ENCODE measurements around the gene USP27X.

Gene USP27X

DNA sequence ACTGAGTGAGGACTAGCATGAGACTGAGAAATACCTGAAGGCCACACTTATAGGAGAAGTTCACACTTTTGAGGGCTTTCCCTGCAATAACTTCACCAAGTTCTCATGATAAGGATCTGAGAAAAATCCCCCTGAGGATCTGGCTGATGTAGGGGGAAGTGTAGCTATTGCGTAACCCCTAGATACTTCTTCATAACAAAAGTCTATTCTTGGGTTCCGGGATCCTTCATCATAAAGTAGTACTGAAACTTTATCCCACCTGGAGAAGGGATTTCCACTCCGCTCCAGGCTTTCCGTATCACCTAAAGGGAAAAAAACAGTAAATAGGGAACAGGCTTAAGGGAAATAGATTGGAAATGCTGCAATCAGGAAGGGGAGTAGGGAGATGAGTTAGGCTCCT is 13.3 kb downstream of the USP27X start:
- DNase-seq: no peak

DNA sequence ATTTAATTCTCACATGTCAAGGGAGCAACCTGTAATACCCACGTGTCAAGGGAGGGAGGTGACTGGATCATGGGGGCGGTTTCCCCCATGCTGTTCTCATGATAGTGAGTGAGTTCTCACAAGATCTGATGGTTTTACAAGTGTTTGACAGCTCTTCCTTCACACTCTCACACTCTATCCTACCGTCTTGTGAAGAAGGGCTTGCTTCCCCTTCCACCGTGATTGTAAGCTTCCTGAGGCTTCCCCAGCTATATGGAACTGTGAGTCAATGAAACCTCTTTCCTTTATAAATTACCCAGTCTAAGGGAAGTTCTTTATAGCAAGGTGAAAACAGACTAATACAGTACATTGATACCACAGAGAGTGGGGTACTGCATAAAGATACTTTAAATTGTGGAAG is 17.7 kb downstream of the USP27X start:
- DNase-seq: no peak

DNA sequence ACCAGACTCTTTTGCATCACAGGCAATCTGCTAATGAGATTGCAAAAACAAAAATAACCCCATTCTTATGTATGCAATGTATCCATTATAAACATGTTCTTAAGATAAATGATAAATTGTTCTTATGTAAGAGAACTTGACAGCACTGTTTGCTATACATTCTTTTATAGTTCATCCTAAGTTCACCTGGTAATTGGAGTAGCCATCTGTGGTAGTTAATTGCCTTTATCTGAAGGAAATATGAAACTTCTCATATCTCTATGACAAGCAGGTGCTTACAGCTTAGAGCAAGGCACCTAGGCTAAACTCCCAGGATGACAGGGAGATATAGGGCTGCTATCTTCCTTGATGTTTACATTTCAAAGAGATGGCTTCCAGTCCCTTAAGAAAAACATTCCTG is 21.8 kb downstream of the USP27X start:
- no peak for DNase-seq

DNA sequence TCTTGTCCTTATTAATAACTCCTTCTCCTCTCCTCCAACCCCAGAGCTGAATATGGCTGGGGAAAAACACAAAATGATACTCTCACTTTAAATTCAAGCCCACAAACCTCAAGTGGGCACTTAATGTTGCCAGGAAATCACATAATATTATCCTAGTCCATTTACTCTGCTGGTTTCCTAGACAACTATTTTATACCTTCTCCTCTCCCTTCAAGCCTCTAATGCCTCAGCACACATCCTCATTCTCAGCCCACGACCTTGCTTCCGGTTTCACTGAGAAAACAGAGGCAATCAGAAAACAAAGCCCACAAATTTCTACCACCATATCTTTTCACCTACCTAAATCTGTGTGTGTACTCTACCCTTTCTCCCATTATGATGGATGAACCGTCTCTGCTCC is 31.1 kb downstream of the USP27X start:
- no peak for DNase-seq

DNA sequence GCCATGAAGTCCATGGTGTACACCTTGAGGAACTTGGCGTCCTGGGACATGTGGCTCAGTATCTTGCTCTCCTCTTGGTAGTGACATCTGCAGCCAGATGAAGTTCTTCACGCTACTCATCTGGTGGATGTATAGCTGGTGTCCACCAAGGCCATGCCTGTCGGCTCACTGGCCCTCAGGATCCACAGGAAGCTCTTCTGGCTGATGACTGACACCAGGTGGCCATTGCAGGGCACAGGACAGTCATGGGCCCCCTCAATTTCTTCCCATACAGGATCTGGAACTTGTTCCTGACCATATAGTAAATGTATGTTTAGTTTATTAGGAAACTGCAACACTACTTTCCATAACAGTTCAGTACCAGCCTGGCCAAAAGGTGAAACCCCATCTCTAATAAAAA is 32.8 kb downstream of the USP27X start:
- no peak for DNase-seq

DNA sequence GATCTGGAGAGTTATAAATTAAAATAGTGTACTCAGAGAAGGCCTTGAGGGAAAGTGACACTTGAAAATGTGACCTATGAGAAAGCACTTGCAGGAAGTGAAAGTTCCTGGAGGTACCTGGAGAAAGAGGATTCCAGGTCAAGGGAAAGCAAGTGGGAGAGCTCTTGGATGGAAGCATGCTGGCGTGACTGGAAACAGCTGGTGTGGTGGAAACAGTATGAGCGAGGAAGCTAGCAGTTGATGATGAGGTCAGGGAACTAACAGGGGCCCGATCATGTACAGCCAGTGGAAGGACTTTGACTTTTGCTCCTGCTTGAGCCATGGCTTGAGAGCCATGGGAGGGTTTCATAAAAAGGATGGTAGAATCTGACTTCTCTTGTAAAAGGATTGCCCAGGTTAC is 33.6 kb downstream of the USP27X start:
- no peak for DNase-seq

DNA sequence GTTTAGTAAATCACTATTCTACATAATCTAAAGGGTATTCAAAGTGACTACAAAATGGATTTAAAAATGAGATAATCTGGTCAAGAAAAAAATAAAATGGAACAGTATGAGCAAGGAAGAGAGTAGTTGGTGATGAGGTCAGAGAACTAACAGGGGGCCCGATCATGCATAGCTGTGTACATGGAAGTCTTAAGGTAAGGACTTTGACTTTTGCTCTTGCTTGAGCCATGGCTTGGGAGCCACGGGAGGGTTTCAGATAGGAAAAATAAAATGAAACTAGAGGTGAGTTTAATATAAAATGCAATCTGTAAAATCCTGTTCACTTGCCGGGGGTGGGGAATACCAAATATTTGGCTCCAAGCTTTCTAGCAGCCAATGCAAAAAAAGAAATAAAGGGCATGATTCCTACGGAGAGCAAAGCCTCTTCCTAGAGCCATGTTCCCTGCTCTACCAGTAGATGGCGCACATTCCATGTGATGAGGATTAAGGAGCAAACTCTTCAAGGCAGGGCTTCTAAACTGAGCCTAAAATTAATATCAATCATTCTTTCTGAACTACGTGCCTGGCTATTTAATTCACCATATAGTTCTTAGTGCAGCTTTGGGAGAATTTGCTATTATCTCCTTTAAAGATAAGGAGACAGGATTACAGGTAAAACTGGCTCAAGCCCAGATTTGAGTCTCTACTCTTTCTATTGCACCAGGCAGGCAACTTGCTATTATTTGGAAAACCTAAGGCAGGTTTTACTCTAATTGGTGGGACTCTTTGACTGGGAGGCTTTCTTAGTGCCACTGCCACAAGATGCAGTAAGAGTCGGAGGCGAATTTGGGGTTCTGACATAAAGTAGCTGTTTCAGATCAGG is 36.3 kb downstream of the USP27X start:
- peak; percentile 65 for DNase-seq

DNA sequence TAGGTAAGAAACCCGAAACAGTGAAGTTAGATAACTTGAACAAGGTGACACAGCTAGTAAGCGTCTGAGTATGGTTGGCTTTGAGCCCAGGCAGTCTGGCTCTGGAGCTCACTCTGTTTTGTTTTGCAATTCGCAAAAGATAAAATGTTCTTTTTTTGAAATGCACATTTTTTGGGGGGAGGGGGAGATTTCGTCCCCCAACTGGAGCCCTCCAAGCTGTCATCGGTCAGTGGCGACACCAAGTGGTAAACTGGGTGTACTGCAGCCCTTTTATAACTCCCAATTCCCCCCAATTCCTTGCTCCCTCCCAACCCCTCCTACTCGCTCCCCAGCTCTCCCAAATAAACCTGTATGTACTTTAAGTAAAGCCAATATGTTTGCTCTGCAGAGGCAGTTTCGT is 40.3 kb downstream of the USP27X start:
- peak; percentile 28 for DNase-seq

DNA sequence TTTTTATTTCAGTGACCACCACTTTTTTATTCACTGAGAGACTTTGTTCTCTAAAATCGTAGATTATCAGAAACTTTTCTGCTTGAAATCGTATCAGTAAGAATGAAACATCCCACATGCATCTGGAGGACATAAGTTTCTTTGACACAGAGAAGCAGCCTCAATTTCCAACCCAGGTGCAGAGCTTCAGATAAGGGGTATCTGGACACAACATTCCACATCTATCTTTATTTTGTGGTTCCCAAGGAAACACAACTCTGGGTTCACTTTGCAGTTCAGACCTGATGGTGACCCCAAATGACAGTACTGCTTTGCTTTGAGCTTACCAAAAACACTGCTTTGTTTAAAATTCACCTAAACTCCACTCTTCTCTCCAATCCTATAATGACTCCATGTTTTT is 41.8 kb downstream of the USP27X start:
- no peak for DNase-seq

DNA sequence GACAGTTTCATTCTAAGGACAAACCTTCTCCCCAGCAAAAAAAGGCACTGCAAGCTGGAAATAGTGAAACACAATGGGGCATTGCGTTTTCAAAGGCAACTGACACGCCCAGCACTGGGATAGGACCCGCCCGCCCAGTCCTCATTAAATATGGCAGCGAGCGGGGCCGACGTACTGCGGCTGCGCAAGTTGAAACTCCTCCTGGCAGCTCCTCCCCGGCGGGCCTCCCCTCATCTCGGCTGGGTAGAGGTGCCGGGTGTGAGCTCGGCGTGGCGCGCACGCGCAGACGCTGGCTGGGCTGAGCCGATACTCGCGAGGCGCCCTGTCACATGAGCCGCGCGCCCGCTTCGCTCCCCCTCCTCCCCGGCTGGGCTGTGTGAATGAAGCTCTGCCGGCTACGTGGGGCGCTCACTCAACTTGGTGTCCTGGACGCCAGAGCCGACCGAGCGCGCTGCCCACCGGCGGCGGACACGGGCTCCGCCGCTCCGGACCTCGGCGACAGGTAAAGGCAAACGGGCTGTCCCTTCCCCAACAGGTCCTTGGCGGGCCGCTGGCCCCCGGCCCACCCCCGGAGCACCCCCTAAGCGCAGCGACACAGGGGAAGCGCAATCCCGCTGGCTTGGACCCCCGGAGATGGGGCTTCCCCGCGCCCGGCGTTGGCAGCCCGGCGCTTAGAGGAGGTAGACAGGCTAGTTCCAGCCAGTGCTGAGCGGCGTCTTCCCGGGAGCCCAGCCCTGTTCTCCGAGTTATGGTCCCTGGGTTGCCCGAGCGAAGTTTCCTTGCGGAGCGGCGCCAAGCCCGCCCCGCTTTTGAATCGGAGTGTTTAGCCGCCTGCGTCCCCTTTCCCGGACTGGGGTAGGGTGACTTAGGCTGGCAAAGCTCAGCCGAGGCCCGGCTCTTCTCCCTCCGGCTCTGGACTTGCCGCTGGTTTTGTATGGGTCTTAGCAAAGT is 43.3 kb downstream of the USP27X start, which contains the start of gene CLCN5:
Gene CLCN5, plus strand, starts transcription at position 306 of the 951 bp plus-strand sequence. CDS start 2,703 bp downstream, outside the sequence.
- DNase-seq: peak; percentile 95

DNA sequence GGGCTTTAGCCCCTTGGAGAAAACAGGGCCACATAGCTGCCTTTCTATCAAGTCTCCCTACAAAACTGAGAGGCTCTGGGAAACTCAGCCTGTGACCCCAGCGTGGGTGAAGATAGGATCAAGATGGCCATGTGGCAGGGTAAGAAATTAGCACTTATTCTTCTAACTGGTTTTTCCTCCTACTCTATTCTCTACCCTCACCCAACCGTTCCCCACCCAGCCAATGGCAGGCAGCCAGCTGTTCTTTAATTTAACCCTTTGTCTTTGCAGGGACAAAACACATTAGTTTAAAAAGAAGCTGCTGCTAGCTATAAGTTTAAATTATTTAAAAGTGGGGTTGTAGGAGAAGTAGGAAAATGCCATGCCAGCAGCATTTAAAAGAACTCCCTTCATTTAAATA is 45.9 kb downstream of the USP27X start:
- DNase-seq: no peak

DNA sequence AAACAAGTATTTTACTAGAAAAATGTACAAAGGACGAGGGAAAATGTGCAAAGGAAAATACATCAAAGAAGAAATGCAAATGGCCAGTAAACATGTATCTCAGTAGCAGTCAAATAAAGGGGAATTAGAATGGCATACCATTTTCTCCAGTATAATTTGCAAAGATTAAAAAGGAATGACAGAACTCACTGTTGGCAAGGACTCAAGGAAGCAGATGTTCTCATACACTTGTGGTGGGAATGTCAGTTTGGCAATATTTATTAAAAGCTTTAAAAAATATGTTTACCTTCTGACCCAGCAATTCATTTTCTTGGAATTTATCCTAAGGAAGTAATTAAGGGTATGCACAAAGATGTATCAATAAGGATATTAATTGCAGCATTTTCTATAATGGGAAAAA is 50.8 kb downstream of the USP27X start:
- DNase-seq: no peak

Data from activated CD4-positive, alpha-beta T cell treated with anti-CD3 and anti-CD28 coated beads, Interleukin-10, Interleukin-2, amounts not matched to agents 100 ng/mL and 50 ng/mL, durations not matched to agents 16 hours and 8 hours (primary cell).